Measurements from ENCODE around the gene MAP3K5. TPM values are rescaled to one million over a fixed set of nuclear protein-coding genes. Genes with fewer than 3 reads are reported as not detected.

The MAP3K5 gene
- total and polyA plus RNA-seq, 3 donors from 2014 or later: 21.3 to 55.3 (median 46.1) TPM

DNA sequence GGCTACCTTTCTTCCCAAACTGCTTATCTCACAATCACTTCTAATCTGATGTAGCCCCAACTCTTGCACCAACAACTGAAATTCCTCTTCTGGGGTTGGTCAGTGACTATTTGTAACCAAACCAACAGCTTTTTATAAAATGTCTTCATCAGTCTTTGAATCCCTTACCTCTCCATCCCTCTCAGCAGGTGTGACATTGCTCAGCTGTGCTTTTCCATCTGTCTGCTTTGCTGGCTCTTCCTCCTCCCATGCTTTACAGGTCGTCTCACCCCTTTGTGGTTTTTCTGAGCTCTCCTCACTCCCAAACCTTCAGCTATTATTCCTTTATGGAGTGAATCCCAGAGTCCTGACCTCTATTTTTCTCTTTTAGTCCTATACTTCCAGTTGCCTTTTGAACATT, 248.0 kb downstream of the MAP3K5 start:
- intact Hi-C loops (cut with DNase I; ENCODE audit: low total_unique reads): no loop called here
- WGBS, 2 donors: 35 to 45% methylated on average over 1 of the region's 1 CpG
- H3K9me3 ChIP-seq: no peaks in the 10 kb centered on the region
- H3K4me3 ChIP-seq: no peak overlapping the region
- H3K27ac ChIP-seq: no peak overlapping the region
- DNase-seq: no peak
- TF ChIP-seq, protein P1, sequence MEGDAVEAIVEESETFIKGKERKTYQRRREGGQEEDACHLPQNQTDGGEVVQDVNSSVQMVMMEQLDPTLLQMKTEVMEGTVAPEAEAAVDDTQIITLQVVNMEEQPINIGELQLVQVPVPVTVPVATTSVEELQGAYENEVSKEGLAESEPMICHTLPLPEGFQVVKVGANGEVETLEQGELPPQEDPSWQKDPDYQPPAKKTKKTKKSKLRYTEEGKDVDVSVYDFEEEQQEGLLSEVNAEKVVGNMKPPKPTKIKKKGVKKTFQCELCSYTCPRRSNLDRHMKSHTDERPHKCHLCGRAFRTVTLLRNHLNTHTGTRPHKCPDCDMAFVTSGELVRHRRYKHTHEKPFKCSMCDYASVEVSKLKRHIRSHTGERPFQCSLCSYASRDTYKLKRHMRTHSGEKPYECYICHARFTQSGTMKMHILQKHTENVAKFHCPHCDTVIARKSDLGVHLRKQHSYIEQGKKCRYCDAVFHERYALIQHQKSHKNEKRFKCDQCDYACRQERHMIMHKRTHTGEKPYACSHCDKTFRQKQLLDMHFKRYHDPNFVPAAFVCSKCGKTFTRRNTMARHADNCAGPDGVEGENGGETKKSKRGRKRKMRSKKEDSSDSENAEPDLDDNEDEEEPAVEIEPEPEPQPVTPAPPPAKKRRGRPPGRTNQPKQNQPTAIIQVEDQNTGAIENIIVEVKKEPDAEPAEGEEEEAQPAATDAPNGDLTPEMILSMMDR (IDR thresholded peaks at IDR 0.05): no peak
- TF ChIP-seq POLR2A (IDR thresholded peaks at IDR 0.05): no peak
- H3K4me1 ChIP-seq: peaks cover 5% of the 10 kb centered on the region
- no peaks in the 10 kb centered on the region for H3K27me3 ChIP-seq
- no peaks in the 10 kb centered on the region for H3K36me3 ChIP-seq (ENCODE audit: low read depth, missing control alignments)

DNA sequence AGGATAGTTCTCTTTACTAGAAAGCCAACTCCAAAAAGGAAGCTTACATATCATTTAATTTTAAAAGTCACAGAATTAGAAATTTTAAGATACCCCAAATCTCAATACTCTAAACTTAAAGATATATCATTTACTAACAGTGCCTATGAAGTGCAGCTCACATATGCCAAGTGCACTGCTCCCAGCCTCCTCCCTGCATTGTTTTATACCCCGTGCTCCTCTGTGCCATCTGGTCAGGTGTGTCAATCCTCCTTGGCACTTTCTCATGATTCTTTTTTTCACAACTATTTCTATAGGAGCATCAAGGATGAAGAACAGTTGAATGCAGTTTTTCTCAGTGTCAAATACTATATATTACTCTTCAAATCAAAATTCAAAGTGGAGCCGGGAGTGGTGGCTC, 250.9 kb downstream of the MAP3K5 start:
- Histone ChIP-seq H3K9me3 (no peaks in the 10 kb centered on the region), H3K36me3 (ENCODE audit: low read depth, missing control alignments) (no peaks in the 10 kb centered on the region), H3K4me3 (no peak overlapping the region), H3K4me1 (no peaks in the 10 kb centered on the region), H3K27ac (no peak overlapping the region), H3K27me3 (no peaks in the 10 kb centered on the region)
- intact Hi-C loops (cut with DNase I; ENCODE audit: low total_unique reads): no loop called here
- TF ChIP-seq POLR2A (IDR thresholded peaks at IDR 0.05): no peak
- TF ChIP-seq, protein P1 (IDR thresholded peaks at IDR 0.05): no peak
- no peak for DNase-seq
- 90 to 94% methylated on average over 2 of the region's 2 CpGs for WGBS, 2 donors

DNA sequence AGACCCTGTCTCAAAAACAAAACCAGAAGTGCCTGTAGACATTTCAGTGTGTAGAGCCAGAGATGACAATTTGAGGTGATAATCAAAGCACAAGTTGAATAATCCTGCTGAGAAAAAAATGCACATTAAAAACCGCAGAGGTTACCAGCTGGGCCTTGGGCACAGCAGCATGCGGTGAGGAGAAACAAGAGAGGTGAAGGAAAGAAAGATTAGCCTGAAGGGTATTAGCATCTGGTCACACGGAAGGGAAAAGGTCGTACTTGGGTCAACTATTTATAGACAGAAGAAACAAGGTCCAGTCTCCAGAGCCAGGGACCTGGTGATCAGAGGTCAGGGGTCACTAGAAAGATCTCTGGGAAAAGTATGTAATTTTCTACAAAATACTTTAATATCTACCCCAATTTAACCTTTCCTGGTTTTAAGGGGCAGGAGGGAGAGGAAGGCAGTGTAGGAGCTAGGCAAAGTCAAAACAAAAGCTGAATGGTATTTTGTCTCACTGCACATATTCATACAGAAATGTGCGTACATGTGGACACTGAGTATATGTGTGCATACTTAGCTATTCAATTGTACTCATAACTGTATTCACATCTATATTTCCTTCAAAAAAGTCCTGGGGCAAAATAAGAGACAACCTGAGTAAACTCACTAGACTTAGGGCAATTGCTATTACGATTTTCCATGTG, 252.2 kb downstream of the MAP3K5 start:
- Histone ChIP-seq H3K36me3 (ENCODE audit: low read depth, missing control alignments) (no peaks in the 10 kb centered on the region), H3K4me3 (no peak overlapping the region), H3K27me3 (no peaks in the 10 kb centered on the region), H3K4me1 (no peaks in the 10 kb centered on the region), H3K9me3 (no peaks in the 10 kb centered on the region), H3K27ac (no peak overlapping the region)
- TF ChIP-seq POLR2A (IDR thresholded peaks at IDR 0.05): no peak
- TF ChIP-seq, protein P1 (IDR thresholded peaks at IDR 0.05): no peak
- intact Hi-C loops (cut with DNase I; ENCODE audit: low total_unique reads): no loop called here
- WGBS, 2 donors: 71 to 72% methylated on average over 6 of the region's 6 CpGs
- no peak for DNase-seq

DNA sequence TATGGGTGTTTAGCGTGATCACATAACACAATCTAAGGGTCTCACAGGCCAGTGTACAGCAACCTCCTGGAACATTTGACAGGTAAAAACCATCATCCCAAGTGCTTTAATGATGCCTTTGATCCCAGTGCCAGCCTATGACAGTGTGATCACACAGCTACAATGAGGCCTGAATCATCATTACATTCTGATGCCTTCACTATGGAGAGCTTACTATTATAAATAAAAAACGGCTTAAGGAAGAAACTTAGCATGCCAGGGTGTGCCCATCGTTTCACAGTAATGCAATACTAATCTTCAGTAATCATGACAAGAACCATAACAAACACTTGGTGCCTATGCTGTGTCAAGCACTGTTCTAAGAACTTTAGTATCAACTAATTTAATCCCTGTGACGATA, 253.4 kb downstream of the MAP3K5 start:
- no peaks in the 10 kb centered on the region for H3K27me3 ChIP-seq
- no peak overlapping the region for H3K27ac ChIP-seq
- intact Hi-C loops (cut with DNase I; ENCODE audit: low total_unique reads): no loop called here
- H3K36me3 ChIP-seq (ENCODE audit: low read depth, missing control alignments): no peaks in the 10 kb centered on the region
- DNase-seq: no peak
- TF ChIP-seq POLR2A (IDR thresholded peaks at IDR 0.05): no peak
- TF ChIP-seq, protein P1 (IDR thresholded peaks at IDR 0.05): no peak
- H3K4me1 ChIP-seq: no peaks in the 10 kb centered on the region
- H3K9me3 ChIP-seq: no peaks in the 10 kb centered on the region
- no peak overlapping the region for H3K4me3 ChIP-seq
- 89 to 95% methylated on average over 4 of the region's 4 CpGs for WGBS, 2 donors
